H9 (cell line): ENCODE data around the gene ZBTB6. TPM values are rescaled to one million over a fixed set of nuclear protein-coding genes. Genes with fewer than 3 reads are reported as not detected.

ENCODE experiments used
- DNase-seq: peaks from one replicate; pipeline ENCODE4 v3.0.0-alpha.2; 2017
- H2AFZ ChIP-seq: one replicate; pipeline ENCODE4 v1.6.1; 2013; ENCODE audit warnings: mild to moderate bottlenecking, low read length, control low read depth, moderate library complexity
- H2AK5ac ChIP-seq: 2 replicates; pipeline ENCODE4 v1.6.1; 2013; ENCODE audit warnings: low read length, control low read depth, mixed read lengths; ENCODE audit not compliant: insufficient read length
- H2BK120ac ChIP-seq: one replicate; pipeline ENCODE4 v1.6.1; 2013; ENCODE audit warnings: low read depth, mild to moderate bottlenecking, low read length, control low read depth, inconsistent platforms; ENCODE audit not compliant: poor library complexity, severe bottlenecking
- H2BK12ac ChIP-seq: 2 replicates; pipeline ENCODE4 v1.6.1; 2013; ENCODE audit warnings: low read length, control low read depth, mixed read lengths, low read depth; ENCODE audit not compliant: insufficient read length
- H2BK15ac ChIP-seq: 2 replicates; pipeline ENCODE4 v1.6.1; 2013; ENCODE audit warnings: low read depth, low read length, control low read depth
- H2BK20ac ChIP-seq: one replicate; pipeline ENCODE4 v1.6.1; 2013; ENCODE audit warnings: low read depth, mild to moderate bottlenecking, low read length, control low read depth, inconsistent platforms; ENCODE audit not compliant: poor library complexity, severe bottlenecking
- H2BK5ac ChIP-seq: 2 replicates; pipeline ENCODE4 v1.6.1; 2013; ENCODE audit warnings: low read length, control low read depth, mixed read lengths; ENCODE audit not compliant: insufficient read length
- H3K14ac ChIP-seq: 2 replicates; pipeline ENCODE4 v1.6.1; 2013; ENCODE audit warnings: low read length, control low read depth; ENCODE audit not compliant: insufficient read depth
- H3K18ac ChIP-seq: 2 replicates; pipeline ENCODE4 v1.6.1; 2013; ENCODE audit warnings: low read depth, mild to moderate bottlenecking, mixed read lengths, low read length, control low read depth; ENCODE audit not compliant: insufficient read length
- H3K23ac ChIP-seq: 2 replicates; pipeline ENCODE4 v1.6.1; 2013; ENCODE audit warnings: low read length, control low read depth, mixed read lengths, low read depth; ENCODE audit not compliant: insufficient read length
- H3K23me2 ChIP-seq: 2 replicates; pipeline ENCODE4 v1.6.1; 2013; ENCODE audit warnings: low read depth, mild to moderate bottlenecking, mixed read lengths, low read length, control low read depth; ENCODE audit not compliant: insufficient read length, poor library complexity, severe bottlenecking
- H3K27ac ChIP-seq: 2 replicates; pipeline ENCODE4 v1.5.1; 2013; ENCODE audit warnings: low read length, control low read depth, mixed read lengths, low read depth; ENCODE audit not compliant: insufficient read length
- H3K27me3 ChIP-seq: 2 replicates; pipeline ENCODE4 v1.6.1; 2013; ENCODE audit warnings: low read length, control low read depth, inconsistent platforms; ENCODE audit not compliant: insufficient read depth
- H3K4ac ChIP-seq: 2 replicates; pipeline ENCODE4 v1.6.1; 2013; ENCODE audit warnings: low read depth, mild to moderate bottlenecking, control low read depth, inconsistent platforms, low read length, moderate library complexity
- H3K4me1 ChIP-seq: 2 replicates; pipeline ENCODE4 v1.6.1; 2013; ENCODE audit warnings: low read length, control low read depth, inconsistent platforms; ENCODE audit not compliant: insufficient read depth
- H3K4me2 ChIP-seq: 2 replicates; pipeline ENCODE4 v1.6.1; 2013; ENCODE audit warnings: low read length, control low read depth, mixed read lengths; ENCODE audit not compliant: insufficient read length, insufficient read depth
- H3K56ac ChIP-seq: 2 replicates; pipeline ENCODE4 v1.6.1; 2013; ENCODE audit warnings: low read depth, mild to moderate bottlenecking, mixed read lengths, low read length, control low read depth; ENCODE audit not compliant: insufficient read length
- H3K79me1 ChIP-seq: 2 replicates; pipeline ENCODE4 v1.6.1; 2013; ENCODE audit warnings: low read depth, mild to moderate bottlenecking, moderate library complexity, low read length, control low read depth, inconsistent platforms; ENCODE audit not compliant: insufficient read depth, poor library complexity, severe bottlenecking
- H3K79me2 ChIP-seq: 2 replicates; pipeline ENCODE4 v1.6.1; 2013; ENCODE audit warnings: low read length, control low read depth, inconsistent platforms; ENCODE audit not compliant: insufficient read depth
- H3K9ac ChIP-seq: 2 replicates; pipeline ENCODE4 v1.6.1; 2013; ENCODE audit warnings: low read length, control low read depth, mixed read lengths; ENCODE audit not compliant: insufficient read length; ENCODE audit errors: extremely low read depth
- H3K9me3 ChIP-seq: one replicate; pipeline ENCODE4 v1.6.1; 2013; ENCODE audit warnings: low read depth, low read length, inconsistent platforms; ENCODE audit not compliant: control insufficient read depth
- H3T11ph ChIP-seq: one replicate; pipeline ENCODE4 v1.6.1; 2013; ENCODE audit warnings: mild to moderate bottlenecking, low read length, control low read depth, inconsistent platforms
- H4K20me1 ChIP-seq: one replicate; pipeline ENCODE4 v1.6.1; 2013; ENCODE audit not compliant: control insufficient read depth, insufficient read length, insufficient read depth
- H4K5ac ChIP-seq: 2 replicates; pipeline ENCODE4 v1.6.1; 2013; ENCODE audit warnings: low read depth, mild to moderate bottlenecking, mixed read lengths, low read length, control low read depth; ENCODE audit not compliant: insufficient read length
- H4K8ac ChIP-seq: replicated peaks from 2 replicates; pipeline ENCODE4 v1.6.1; 2013; ENCODE audit warnings: low read length, control low read depth, mixed read lengths, low read depth; ENCODE audit not compliant: insufficient read length
- H4K91ac ChIP-seq: 2 replicates; pipeline ENCODE4 v1.6.1; 2013; ENCODE audit warnings: low read depth, mild to moderate bottlenecking, moderate library complexity, mixed read lengths, low read length, control low read depth; ENCODE audit not compliant: insufficient read length
- H3K27ac Mint-ChIP-seq, 3 experiments: 2 replicates in 2 of 3; 3 replicates in 1 of 3; pipeline ENCODE4 v1.8.0; 2020 to 2021; ENCODE audit warnings: mixed read lengths in 3 of 3, mild to moderate bottlenecking in 1 of 3, moderate library complexity in 1 of 3
- H3K27me3 Mint-ChIP-seq: 2 replicates; pipeline ENCODE4 v1.8.0; 2021; ENCODE audit warnings: low read depth, mild to moderate bottlenecking, moderate library complexity, mixed read lengths
- H3K36me3 Mint-ChIP-seq, 3 experiments: 2 replicates in 2 of 3; 3 replicates in 1 of 3; pipeline ENCODE4 v1.8.0; 2020 to 2021; ENCODE audit warnings: low read depth in 3 of 3, mixed read lengths in 3 of 3; ENCODE audit not compliant: insufficient read depth in 1 of 3
- H3K4me1 Mint-ChIP-seq, 2 experiments: 2 replicates each; pipeline ENCODE4 v1.8.0; 2020; ENCODE audit warnings: mixed read lengths in 2 of 2
- H3K4me3 Mint-ChIP-seq, 2 experiments: 2 replicates in 1 of 2; 3 replicates in 1 of 2; pipeline ENCODE4 v1.8.0; 2020 to 2021; ENCODE audit warnings: mild to moderate bottlenecking in 2 of 2, mixed read lengths in 2 of 2, moderate library complexity in 1 of 2
- H3K9me3 Mint-ChIP-seq, 2 experiments: 2 replicates in 1 of 2; 3 replicates in 1 of 2; pipeline ENCODE4 v1.8.0; 2020; ENCODE audit warnings: mild to moderate bottlenecking in 2 of 2, mixed read lengths in 2 of 2, moderate library complexity in 1 of 2
- WGBS: extraction: QIAGEN DNeasy Blood & Tissue Kit; methylation state at CpG from one replicate; pipeline ENCODE4 v1.1.7; 2013; ENCODE audit warnings: missing lambda C conversion rate, low lambda C conversion rate, mixed read lengths; ENCODE audit not compliant: insufficient read length; ENCODE audit errors: extremely low coverage; 5-methylcytosine and 5-hydroxymethylcytosine counted together
- total RNA-seq: library from RNA; stranded (reverse); gene quantifications from 2 replicates; pipeline ENCODE4 v1.2.1, GENCODE V29; 2021
- TF ChIP-seq, protein P1 (sequence below): fragments of 200-600 bp; sonication (generic); conservative IDR thresholded peaks from 3 replicates; pipeline ENCODE4 v1.8.0; 2021; ENCODE audit warnings: antibody characterized with exemption, mild to moderate bottlenecking

ZBTB6 gene
- total RNA-seq, 1 experiment from 2014 or later: 10.2 TPM

DNA sequence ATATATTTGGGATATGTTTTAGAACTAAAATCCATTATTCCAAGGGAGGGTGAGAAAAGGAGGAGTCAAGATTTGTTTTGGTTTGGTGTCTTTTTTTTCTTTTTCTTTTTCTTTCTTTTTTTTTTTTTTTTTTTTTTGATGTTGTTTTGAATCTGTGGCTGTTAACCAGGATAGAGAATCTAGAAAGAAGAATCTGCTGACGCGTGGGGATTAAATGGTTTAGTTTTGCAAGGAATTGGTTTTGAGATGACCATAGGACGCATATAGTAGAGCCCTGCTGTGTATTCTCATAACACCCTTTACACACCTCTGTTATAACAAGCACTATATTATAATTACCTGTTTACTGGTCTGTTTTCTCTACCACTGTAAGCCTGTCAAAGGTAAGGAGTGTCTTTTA is 37.1 kb upstream of the ZBTB6 start:
- no peak for DNase-seq
- no peaks in the 10 kb centered on the region for H3K27me3 ChIP-seq
- H2BK20ac ChIP-seq: no peak overlapping the region
- H3K9me3 Mint-ChIP-seq: no peaks in the 10 kb centered on the region
- H3K9ac ChIP-seq: no peak overlapping the region
- TF ChIP-seq, protein P1, sequence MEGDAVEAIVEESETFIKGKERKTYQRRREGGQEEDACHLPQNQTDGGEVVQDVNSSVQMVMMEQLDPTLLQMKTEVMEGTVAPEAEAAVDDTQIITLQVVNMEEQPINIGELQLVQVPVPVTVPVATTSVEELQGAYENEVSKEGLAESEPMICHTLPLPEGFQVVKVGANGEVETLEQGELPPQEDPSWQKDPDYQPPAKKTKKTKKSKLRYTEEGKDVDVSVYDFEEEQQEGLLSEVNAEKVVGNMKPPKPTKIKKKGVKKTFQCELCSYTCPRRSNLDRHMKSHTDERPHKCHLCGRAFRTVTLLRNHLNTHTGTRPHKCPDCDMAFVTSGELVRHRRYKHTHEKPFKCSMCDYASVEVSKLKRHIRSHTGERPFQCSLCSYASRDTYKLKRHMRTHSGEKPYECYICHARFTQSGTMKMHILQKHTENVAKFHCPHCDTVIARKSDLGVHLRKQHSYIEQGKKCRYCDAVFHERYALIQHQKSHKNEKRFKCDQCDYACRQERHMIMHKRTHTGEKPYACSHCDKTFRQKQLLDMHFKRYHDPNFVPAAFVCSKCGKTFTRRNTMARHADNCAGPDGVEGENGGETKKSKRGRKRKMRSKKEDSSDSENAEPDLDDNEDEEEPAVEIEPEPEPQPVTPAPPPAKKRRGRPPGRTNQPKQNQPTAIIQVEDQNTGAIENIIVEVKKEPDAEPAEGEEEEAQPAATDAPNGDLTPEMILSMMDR: no peak
- H3K4me1 ChIP-seq: no peaks in the 10 kb centered on the region
- peaks cover 22 to 47% of the 10 kb centered on the region in 2 experiments for H3K4me1 Mint-ChIP-seq
- no peaks in the 10 kb centered on the region for H3K23me2 ChIP-seq
- H3K4me2 ChIP-seq: no peak overlapping the region
- H3K4ac ChIP-seq: no peak overlapping the region
- peaks cover 0 to 4% (median 0%) of the 10 kb centered on the region in 3 experiments; a peak in 2 of 7 replicates for H3K36me3 Mint-ChIP-seq
- H2BK120ac ChIP-seq: no peak overlapping the region
- no peak overlapping the region for H3K4me3 Mint-ChIP-seq
- no peak overlapping the region for H2BK15ac ChIP-seq
- peaks cover 28% of the 10 kb centered on the region for H3K79me2 ChIP-seq
- H3K79me1 ChIP-seq: peaks cover 9% of the 10 kb centered on the region
- WGBS: no CpG with 5 or more reads among the region's 3 CpGs
- H4K91ac ChIP-seq: no peak overlapping the region
- H3K23ac ChIP-seq: no peak overlapping the region
- H4K20me1 ChIP-seq: no peaks in the 10 kb centered on the region
- H3K27ac Mint-ChIP-seq: peak overlapping the region in 1 of 3 experiments; percentile 37; a peak in 3 of 7 replicates
- no peaks in the 10 kb centered on the region for H3K9me3 ChIP-seq
- no peak overlapping the region for H2BK5ac ChIP-seq
- H2BK12ac ChIP-seq: no peak overlapping the region
- no peak overlapping the region for H4K8ac ChIP-seq
- H3K27me3 Mint-ChIP-seq: no peaks in the 10 kb centered on the region
- H3K14ac ChIP-seq: no peak overlapping the region
- H3K18ac ChIP-seq: no peak overlapping the region
- no peak overlapping the region for H4K5ac ChIP-seq
- H2AFZ ChIP-seq: no peak overlapping the region
- no peak overlapping the region for H3K27ac ChIP-seq
- H2AK5ac ChIP-seq: no peak overlapping the region
- no peak overlapping the region for H3T11ph ChIP-seq
- H3K56ac ChIP-seq: no peak overlapping the region
